Bronchial epithelial cell (primary cell): ENCODE results near the gene CEP112. TPM values are rescaled to one million over a fixed set of nuclear protein-coding genes. Genes with fewer than 3 reads are reported as not detected.

Experiments used
- DNase-seq: peaks from one replicate; pipeline ENCODE4 v3.0.0-alpha.2; 2010; ENCODE audit warnings: low read depth
- FAIRE-seq: peaks from 2 replicates; lab custom pipeline; 2011; peaks lifted over from hg19 to GRCh38; lab: Jason Lieb, UNC
- H3K27me3 ChIP-seq: 2 replicates; pipeline ENCODE4 v1.5.1; 2011; ENCODE audit warnings: low read length; ENCODE audit not compliant: control insufficient read depth, insufficient read depth
- H3K36me3 ChIP-seq: 2 replicates; pipeline ENCODE4 v1.5.1; 2011; ENCODE audit warnings: low read length; ENCODE audit not compliant: control insufficient read depth, insufficient read depth
- H3K4me3 ChIP-seq: 2 replicates; pipeline ENCODE4 v1.5.1; 2011; ENCODE audit warnings: mild to moderate bottlenecking, low read depth, low read length, control low read depth
- CTCF ChIP-seq: IDR thresholded peaks from 2 replicates; pipeline ENCODE4 v1.5.1; 2011; ENCODE audit warnings: mild to moderate bottlenecking, moderate library complexity, low read length, control low read depth, inconsistent platforms; ENCODE audit not compliant: insufficient read depth, severe bottlenecking
- total RNA-seq: library from RNA; depleted of rRNA; stranded (reverse); fragments of >200 nt; gene quantifications from 2 replicates; pipeline ENCODE4 v1.2.1, GENCODE V29; 2014

The CEP112 gene
- total RNA-seq, 1 donor from 2014 or later = 2.4 TPM

DNA sequence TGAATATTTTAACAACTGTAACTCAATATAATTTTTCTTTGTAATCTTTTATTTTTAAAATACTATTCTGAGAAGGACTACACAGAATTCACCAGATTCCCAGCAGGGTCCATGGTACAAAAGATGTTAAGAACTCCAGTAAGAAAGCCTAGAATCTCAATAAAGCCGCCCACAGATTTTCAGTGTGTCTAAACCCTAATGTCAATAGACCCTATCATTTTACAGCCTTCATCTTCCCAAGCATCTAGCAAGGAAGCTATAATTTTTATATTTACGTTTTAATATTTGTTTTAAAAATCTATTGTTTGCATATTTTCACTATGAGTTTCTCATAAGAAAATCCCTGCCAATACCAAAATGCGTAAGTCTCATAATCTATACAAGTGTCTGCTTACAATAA, 148.5 kb downstream of the CEP112 start:
- no peak for TF ChIP-seq CTCF
- Histone ChIP-seq H3K27me3 (no peaks in the 10 kb centered on the region), H3K4me3 (no peak overlapping the region), H3K36me3 (no peaks in the 10 kb centered on the region)
- DNase-seq = no peak
- no peak for FAIRE-seq

GRCh38 chr17:66040402-66040801, 151.5 kb downstream of the CEP112 start:
- FAIRE-seq = no peak

GRCh38 chr17:66038125-66038524, 153.8 kb downstream of the CEP112 start:
- Histone ChIP-seq H3K36me3 (no peaks in the 10 kb centered on the region), H3K4me3 (no peak overlapping the region), H3K27me3 (no peaks in the 10 kb centered on the region)
- DNase-seq = no peak
- no peak for FAIRE-seq
- no peak for TF ChIP-seq CTCF

More at GRCh38 chr17:66040402-66040801, 151.5 kb downstream of the CEP112 start:
- TF ChIP-seq CTCF = no peak
- H3K27me3 ChIP-seq = no peaks in the 10 kb centered on the region
- DNase-seq = no peak
- H3K36me3 ChIP-seq = no peaks in the 10 kb centered on the region
- H3K4me3 ChIP-seq = no peak overlapping the region

- FAIRE-seq = no peak
- H3K36me3 ChIP-seq = no peaks in the 10 kb centered on the region
- no peak for DNase-seq
- H3K27me3 ChIP-seq = no peaks in the 10 kb centered on the region
- no peak for TF ChIP-seq CTCF
- H3K4me3 ChIP-seq = no peak overlapping the region
Measured at GRCh38 chr17:66037221-66037620, 154.7 kb downstream of the CEP112 start.

DNA sequence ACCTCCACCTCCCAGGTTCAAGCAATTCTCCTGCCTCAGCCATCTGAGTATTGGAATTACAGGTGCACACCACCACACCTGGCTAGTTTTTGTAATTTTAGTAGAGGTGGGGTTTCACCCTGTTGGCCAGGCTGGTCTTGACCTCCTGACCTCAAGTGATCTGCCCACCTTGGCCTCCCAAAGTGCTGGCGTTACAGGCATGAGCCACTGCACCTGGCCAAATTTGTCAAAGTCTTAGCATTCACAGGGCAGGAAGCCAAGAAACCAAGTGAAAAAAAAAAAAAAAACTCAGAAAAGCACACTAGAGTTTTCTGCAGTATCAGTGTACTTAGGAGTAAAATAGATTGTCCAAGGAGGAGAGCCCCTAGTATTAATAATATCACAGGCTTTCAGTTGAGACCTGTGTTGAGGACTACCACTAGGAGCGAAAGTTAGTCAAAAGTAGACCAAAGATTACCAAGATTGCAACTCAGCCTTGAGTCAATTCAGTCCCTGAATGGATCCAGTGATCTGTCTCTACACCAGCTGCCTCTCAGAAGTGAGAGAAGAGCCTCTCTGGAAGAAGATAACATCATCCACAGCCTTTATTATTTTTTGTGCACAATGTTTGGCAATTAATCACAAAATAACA, 159.7 kb downstream of the CEP112 start:
- no peaks in the 10 kb centered on the region for H3K27me3 ChIP-seq
- no peak for DNase-seq
- no peak overlapping the region for H3K4me3 ChIP-seq
- H3K36me3 ChIP-seq = no peaks in the 10 kb centered on the region
- TF ChIP-seq CTCF = no peak
- no peak for FAIRE-seq

DNA sequence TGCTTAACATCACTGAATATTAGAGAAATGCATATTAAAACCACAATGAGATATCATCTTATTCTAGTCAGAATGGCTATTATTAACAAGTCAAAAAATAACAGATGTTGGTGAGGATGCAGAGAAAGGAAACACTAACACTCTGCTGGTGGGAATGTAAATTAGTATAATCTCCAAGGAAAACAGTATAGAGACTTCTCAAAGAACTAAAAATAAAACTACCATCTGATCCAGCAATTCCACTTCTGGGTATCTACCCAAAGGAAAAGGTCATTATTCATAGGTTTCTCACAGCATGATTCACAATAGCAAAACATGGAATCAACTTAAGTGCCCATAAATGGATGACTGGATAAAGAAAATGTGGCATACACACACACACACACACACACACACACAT, 166.4 kb downstream of the CEP112 start:
- Histone ChIP-seq H3K36me3 (no peaks in the 10 kb centered on the region), H3K4me3 (no peak overlapping the region), H3K27me3 (no peaks in the 10 kb centered on the region)
- TF ChIP-seq CTCF = no peak
- peak; percentile 1 for DNase-seq
- FAIRE-seq = no peak
